ENCODE results near the gene MOXD1. TPM values are rescaled to one million over a fixed set of nuclear protein-coding genes. Genes with fewer than 3 reads are reported as not detected.

MOXD1 gene
- total and polyA plus RNA-seq, 8 donors: 2.1 to 16.9 (median 3.9) TPM

- TF ChIP-seq POLR2A (IDR thresholded peaks at IDR 0.05): no peak
- no peak for TF ChIP-seq CTCF (IDR thresholded peaks at IDR 0.05)
- TF ChIP-seq EP300 (IDR thresholded peaks at IDR 0.05): no peak
- TF ChIP-seq POLR2AphosphoS5 (IDR thresholded peaks at IDR 0.05): no peak
- intact Hi-C loops (cut with DNase I; ENCODE audit: low total_unique reads): no loop called here
- no peak for DNase-seq
- H3K36me3 ChIP-seq: no peaks in the 10 kb centered on the region
- H3K9me3 ChIP-seq: peaks cover 0 to 17% (median 7%) of the 10 kb centered on the region in 4 donors
- no peaks in the 10 kb centered on the region for H3K4me1 ChIP-seq
- 84 to 98% (median 93%) methylated on average over 3 of the region's 3 CpGs for WGBS, 5 donors
- no peak overlapping the region for H3K4me3 ChIP-seq
- no peak overlapping the region for H3K27ac ChIP-seq
- H3K27me3 ChIP-seq: no peaks in the 10 kb centered on the region
Observed at GRCh38 chr6:132423839-132424238, 22.6 kb upstream of the MOXD1 start.

- intact Hi-C loops (cut with DNase I; ENCODE audit: low total_unique reads): no loop called here
- Histone ChIP-seq H3K4me3 (no peak overlapping the region), H3K27me3 (no peaks in the 10 kb centered on the region), H3K36me3 (no peaks in the 10 kb centered on the region), H3K4me1 (no peaks in the 10 kb centered on the region), H3K27ac (no peak overlapping the region), H3K9me3 (peaks cover 0 to 26% (median 9%) of the 10 kb centered on the region in 4 donors)
- TF ChIP-seq CTCF (IDR thresholded peaks at IDR 0.05): no peak
- TF ChIP-seq POLR2AphosphoS5 (IDR thresholded peaks at IDR 0.05): no peak
- no peak for TF ChIP-seq POLR2A (IDR thresholded peaks at IDR 0.05)
- no peak for TF ChIP-seq EP300 (IDR thresholded peaks at IDR 0.05)
- 82 to 88% (median 84%) methylated on average over 6 of the region's 6 CpGs for WGBS, 5 donors
- no peak for DNase-seq
Observed at GRCh38 chr6:132418235-132418965, 17.1 kb upstream of the MOXD1 start.

- Histone ChIP-seq H3K9me3 (peaks cover 0 to 12% (median 2%) of the 10 kb centered on the region in 4 donors), H3K27me3 (no peaks in the 10 kb centered on the region), H3K4me1 (no peaks in the 10 kb centered on the region), H3K27ac (no peak overlapping the region), H3K4me3 (no peak overlapping the region), H3K36me3 (no peaks in the 10 kb centered on the region)
- intact Hi-C loops (cut with DNase I; ENCODE audit: low total_unique reads): no loop called here
- no peak for DNase-seq
- WGBS, 5 donors: 76 to 92% (median 84%) methylated on average over 5 of the region's 5 CpGs
- TF ChIP-seq EP300 (IDR thresholded peaks at IDR 0.05) (no peak), CTCF (IDR thresholded peaks at IDR 0.05) (no peak), POLR2A (IDR thresholded peaks at IDR 0.05) (no peak)
Observed at GRCh38 chr6:132414761-132415160, 13.5 kb upstream of the MOXD1 start.

GRCh38 chr6:132414322-132414721, 13.0 kb upstream of the MOXD1 start:
- H3K4me1 ChIP-seq: no peaks in the 10 kb centered on the region
- no peak overlapping the region for H3K27ac ChIP-seq
- DNase-seq: no peak
- 66 to 88% (median 84%) methylated on average over 6 of the region's 6 CpGs for WGBS, 5 donors
- TF ChIP-seq POLR2AphosphoS5 (IDR thresholded peaks at IDR 0.05) (no peak), POLR2A (IDR thresholded peaks at IDR 0.05) (no peak), CTCF (IDR thresholded peaks at IDR 0.05) (no peak), EP300 (IDR thresholded peaks at IDR 0.05) (no peak)
- intact Hi-C loops (cut with DNase I; ENCODE audit: low total_unique reads): no loop called here
- no peak overlapping the region for H3K4me3 ChIP-seq
- peaks cover 0 to 12% (median 2%) of the 10 kb centered on the region in 4 donors for H3K9me3 ChIP-seq
- H3K36me3 ChIP-seq: no peaks in the 10 kb centered on the region
- no peaks in the 10 kb centered on the region for H3K27me3 ChIP-seq

Measured in stomach (tissue), 9 donors.